ENCODE measurements around the gene RAD52. TPM values are rescaled to one million over a fixed set of nuclear protein-coding genes. Genes with fewer than 3 reads are reported as not detected.
A peak's percentile ranks its signal among the peaks of the same experiment; 100 is the strongest.

The RAD52 gene
- total RNA-seq, 6 donors from 2014 or later, result 8.2 to 59.7 (median 14.9) TPM

GRCh38 chr12:967641-968040, 18.1 kb upstream of the RAD52 start:
- no peak for ATAC-seq (ENCODE audit: low FRiP score in 2 of 2)
- H3K36me3 ChIP-seq, result no peaks in the 10 kb centered on the region
- H3K4me3 ChIP-seq, result no peak overlapping the region
- DNase-seq, result no peak
- no peaks in the 10 kb centered on the region for H3K4me1 ChIP-seq
- H3K9me3 ChIP-seq, result no peaks in the 10 kb centered on the region
- TF ChIP-seq, protein P1, sequence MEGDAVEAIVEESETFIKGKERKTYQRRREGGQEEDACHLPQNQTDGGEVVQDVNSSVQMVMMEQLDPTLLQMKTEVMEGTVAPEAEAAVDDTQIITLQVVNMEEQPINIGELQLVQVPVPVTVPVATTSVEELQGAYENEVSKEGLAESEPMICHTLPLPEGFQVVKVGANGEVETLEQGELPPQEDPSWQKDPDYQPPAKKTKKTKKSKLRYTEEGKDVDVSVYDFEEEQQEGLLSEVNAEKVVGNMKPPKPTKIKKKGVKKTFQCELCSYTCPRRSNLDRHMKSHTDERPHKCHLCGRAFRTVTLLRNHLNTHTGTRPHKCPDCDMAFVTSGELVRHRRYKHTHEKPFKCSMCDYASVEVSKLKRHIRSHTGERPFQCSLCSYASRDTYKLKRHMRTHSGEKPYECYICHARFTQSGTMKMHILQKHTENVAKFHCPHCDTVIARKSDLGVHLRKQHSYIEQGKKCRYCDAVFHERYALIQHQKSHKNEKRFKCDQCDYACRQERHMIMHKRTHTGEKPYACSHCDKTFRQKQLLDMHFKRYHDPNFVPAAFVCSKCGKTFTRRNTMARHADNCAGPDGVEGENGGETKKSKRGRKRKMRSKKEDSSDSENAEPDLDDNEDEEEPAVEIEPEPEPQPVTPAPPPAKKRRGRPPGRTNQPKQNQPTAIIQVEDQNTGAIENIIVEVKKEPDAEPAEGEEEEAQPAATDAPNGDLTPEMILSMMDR (IDR thresholded peaks at IDR 0.05), result no peak
- TF ChIP-seq POLR2A (IDR thresholded peaks at IDR 0.05) (no peak), EP300 (IDR thresholded peaks at IDR 0.05) (no peak), POLR2AphosphoS5 (IDR thresholded peaks at IDR 0.05) (no peak)
- 79 to 85% methylated on average over 9 of the region's 9 CpGs for WGBS, 2 donors
- no peaks in the 10 kb centered on the region for H3K27me3 ChIP-seq
- H3K27ac ChIP-seq, result no peak overlapping the region

DNA sequence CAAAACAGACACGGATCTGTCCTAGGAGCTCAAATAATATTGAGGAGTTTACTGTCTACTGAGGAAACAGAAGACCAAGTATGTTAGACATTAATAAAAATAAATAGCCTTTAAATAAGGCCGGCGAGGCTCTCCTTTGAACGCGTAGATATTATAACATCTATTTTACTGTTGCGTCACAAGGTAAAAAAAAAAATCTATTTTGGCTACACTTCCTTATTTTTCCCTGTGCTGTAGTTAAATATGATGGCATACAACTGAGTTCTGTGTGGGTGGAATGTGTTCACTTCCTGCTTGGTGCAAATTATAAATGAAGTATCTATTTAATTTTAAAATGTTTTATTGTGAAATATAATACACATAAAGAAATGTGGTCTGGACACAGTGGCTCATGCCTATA, 17.2 kb upstream of the RAD52 start:
- Histone ChIP-seq H3K27ac (no peak overlapping the region), H3K4me3 (no peak overlapping the region), H3K4me1 (no peaks in the 10 kb centered on the region), H3K27me3 (no peaks in the 10 kb centered on the region), H3K36me3 (no peaks in the 10 kb centered on the region), H3K9me3 (no peaks in the 10 kb centered on the region)
- DNase-seq (no peak), ATAC-seq (ENCODE audit: low FRiP score in 2 of 2) (no peak)
- WGBS, 2 donors, result 71 to 73% methylated on average over 6 of the region's 6 CpGs
- TF ChIP-seq POLR2AphosphoS5 (IDR thresholded peaks at IDR 0.05), result no peak
- TF ChIP-seq EP300 (IDR thresholded peaks at IDR 0.05), result no peak
- TF ChIP-seq, protein P1 (IDR thresholded peaks at IDR 0.05), result no peak
- TF ChIP-seq POLR2A (IDR thresholded peaks at IDR 0.05), result no peak

- DNase-seq (no peak), ATAC-seq (ENCODE audit: low FRiP score in 2 of 2) (peak in 1 of 2 donors; percentile 24)
- TF ChIP-seq, protein P1 (IDR thresholded peaks at IDR 0.05), result no peak
- no peak for TF ChIP-seq EP300 (IDR thresholded peaks at IDR 0.05)
- TF ChIP-seq POLR2A (IDR thresholded peaks at IDR 0.05), result no peak
- TF ChIP-seq POLR2AphosphoS5 (IDR thresholded peaks at IDR 0.05), result no peak
- no peaks in the 10 kb centered on the region for H3K9me3 ChIP-seq
- H3K4me3 ChIP-seq, result no peak overlapping the region
- no peak overlapping the region for H3K27ac ChIP-seq
- H3K36me3 ChIP-seq, result no peaks in the 10 kb centered on the region
- no peaks in the 10 kb centered on the region for H3K4me1 ChIP-seq
- no peaks in the 10 kb centered on the region for H3K27me3 ChIP-seq
- WGBS, 2 donors, result 60 to 62% methylated on average over 7 of the region's 8 CpGs
Measured at GRCh38 chr12:958588-959123, 9.2 kb upstream of the RAD52 start.

GRCh38 chr12:955939-956338, 6.4 kb upstream of the RAD52 start:
- no peaks in the 10 kb centered on the region for H3K36me3 ChIP-seq
- no peaks in the 10 kb centered on the region for H3K27me3 ChIP-seq
- TF ChIP-seq POLR2A (IDR thresholded peaks at IDR 0.05) (no peak), EP300 (IDR thresholded peaks at IDR 0.05) (no peak), POLR2AphosphoS5 (IDR thresholded peaks at IDR 0.05) (no peak)
- TF ChIP-seq, protein P1 (IDR thresholded peaks at IDR 0.05), result no peak
- no peaks in the 10 kb centered on the region for H3K4me1 ChIP-seq
- H3K9me3 ChIP-seq, result no peaks in the 10 kb centered on the region
- no peak overlapping the region for H3K27ac ChIP-seq
- ATAC-seq (ENCODE audit: low FRiP score in 2 of 2) (no peak), DNase-seq (no peak)
- no peak overlapping the region for H3K4me3 ChIP-seq
- WGBS, 2 donors, result 92% methylated on average over 6 of the region's 6 CpGs

DNA sequence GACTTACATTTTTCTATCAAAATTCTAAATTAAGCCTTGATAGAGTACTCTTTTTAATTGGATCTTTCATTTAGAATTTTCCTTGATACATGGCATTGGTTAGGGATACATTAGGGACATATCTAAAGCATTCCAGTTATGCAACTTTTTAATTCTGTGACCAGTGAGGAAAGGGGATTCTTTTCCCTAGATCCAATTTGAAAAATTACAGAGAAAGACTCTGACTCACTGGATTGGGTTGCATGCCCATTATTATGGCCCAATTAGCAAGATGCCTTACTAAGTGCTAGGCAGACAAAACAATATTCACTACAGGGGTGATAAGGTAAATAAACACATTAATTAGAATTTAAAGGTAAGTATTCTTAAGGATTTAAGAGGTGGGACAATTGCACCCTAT, 5.2 kb upstream of the RAD52 start:
- TF ChIP-seq POLR2AphosphoS5 (IDR thresholded peaks at IDR 0.05) (no peak), POLR2A (IDR thresholded peaks at IDR 0.05) (no peak), EP300 (IDR thresholded peaks at IDR 0.05) (no peak)
- TF ChIP-seq, protein P1 (IDR thresholded peaks at IDR 0.05), result no peak
- H3K4me3 ChIP-seq, result no peak overlapping the region
- no peaks in the 10 kb centered on the region for H3K9me3 ChIP-seq
- peaks cover 0 to 5% (median 2%) of the 10 kb centered on the region in 4 donors for H3K4me1 ChIP-seq
- DNase-seq (no peak), ATAC-seq (ENCODE audit: low FRiP score in 2 of 2) (no peak)
- no peaks in the 10 kb centered on the region for H3K36me3 ChIP-seq
- H3K27me3 ChIP-seq, result no peaks in the 10 kb centered on the region
- H3K27ac ChIP-seq, result no peak overlapping the region
